T1000 (cell line): ENCODE results near the gene FGF1.
A peak's percentile ranks its signal among the peaks of the same experiment; 100 is the strongest.

ENCODE experiments used
- DNase-seq: peaks from one replicate; lab custom pipeline; 2025; ENCODE audit warnings: mixed read lengths; lab: John Stamatoyannopoulos, UW

FGF1 gene

GRCh38 chr5:142697356-142698255, 11.7 kb upstream of the FGF1 start:
- DNase-seq: no peak

GRCh38 chr5:142696379-142696778, 10.5 kb upstream of the FGF1 start:
- DNase-seq: no peak

GRCh38 chr5:142694092-142694856, 8.4 kb upstream of the FGF1 start:
- no peak for DNase-seq

- no peak for DNase-seq
These were observed 6.5 kb upstream of the FGF1 start for GRCh38 chr5:142692321-142692894.

GRCh38 chr5:142690667-142691066, 4.8 kb upstream of the FGF1 start:
- no peak for DNase-seq

- no peak for DNase-seq
These were observed 3.2 kb upstream of the FGF1 start for GRCh38 chr5:142689081-142689480.

GRCh38 chr5:142688281-142688989, 2.5 kb upstream of the FGF1 start:
- no peak for DNase-seq

GRCh38 chr5:142686968-142687367, 1.1 kb upstream of the FGF1 start:
- DNase-seq: no peak

GRCh38 chr5:142686210-142686734, 382 bp upstream of the FGF1 start:
- DNase-seq: peak; percentile 35

- DNase-seq: no peak
These were observed 1.3 kb downstream of the FGF1 start for GRCh38 chr5:142684508-142685041.

GRCh38 chr5:142683881-142684505, 1.9 kb downstream of the FGF1 start:
- DNase-seq: no peak

GRCh38 chr5:142683116-142683515, 2.8 kb downstream of the FGF1 start:
- no peak for DNase-seq

- DNase-seq: no peak
These were observed 5.2 kb downstream of the FGF1 start for GRCh38 chr5:142680605-142681259.

- DNase-seq: no peak
These were observed 6.1 kb downstream of the FGF1 start for GRCh38 chr5:142679744-142680143.

- DNase-seq: no peak
These were observed 7.4 kb downstream of the FGF1 start for GRCh38 chr5:142678529-142678928.

GRCh38 chr5:142677198-142677597, 8.7 kb downstream of the FGF1 start:
- DNase-seq: no peak

- DNase-seq: no peak
These were observed 9.6 kb downstream of the FGF1 start for GRCh38 chr5:142676318-142676717.

- DNase-seq: no peak
These were observed 11.1 kb downstream of the FGF1 start for GRCh38 chr5:142674531-142675469.

- DNase-seq: no peak
These were observed 14.1 kb downstream of the FGF1 start for GRCh38 chr5:142671801-142672200.
